ENCODE measurements around the gene ANAPC15.
"Not testable (repeated sequence)": the region's sequence is repeated elsewhere in the genome, so short reads cannot be mapped to it uniquely, and the experiment has no call there.

ANAPC15 gene

GRCh38 chr11:72138821-72139390, 26.4 kb upstream of the ANAPC15 start:
- DNase-seq (ENCODE audit: extremely low spot score): no peak
- CTCF ChIA-PET: interaction anchor here (0.8 to 1.9 kb wide), 3 partner anchors 10 to 162 kb away, joined by 3 to 4 read pairs (median 4); no protein-coding TSS in a partner anchor
- POLR2A ChIA-PET: no interaction called here
- TF ChIP-seq CTCF (IDR thresholded peaks at IDR 0.05; ENCODE audit: control extremely low read depth, extremely low read depth, low read depth, missing control alignments): no peak

GRCh38 chr11:72136684-72137262, 24.3 kb upstream of the ANAPC15 start:
- ChIA-PET CTCF (interaction anchor here (1.0 to 1.3 kb wide), 3 partner anchors 38 to 294 kb away, joined by 3 to 4 read pairs (median 3); no protein-coding TSS in a partner anchor), POLR2A (no interaction called here)
- DNase-seq (ENCODE audit: extremely low spot score): no peak
- TF ChIP-seq CTCF (IDR thresholded peaks at IDR 0.05; ENCODE audit: control extremely low read depth, extremely low read depth, low read depth, missing control alignments): no peak

- ChIA-PET POLR2A (no interaction called here), CTCF (interaction anchor here (1.1 to 1.3 kb wide), 3 partner anchors 45 to 295 kb away, joined by 3 to 4 read pairs (median 3); no protein-coding TSS in a partner anchor)
- TF ChIP-seq CTCF (IDR thresholded peaks at IDR 0.05; ENCODE audit: control extremely low read depth, extremely low read depth, low read depth, missing control alignments): no peak
- no peak for DNase-seq (ENCODE audit: extremely low spot score)
Measured at GRCh38 chr11:72135891-72136683, 23.6 kb upstream of the ANAPC15 start.

- CTCF ChIA-PET: interaction anchor here (0.9 to 1.3 kb wide), 3 partner anchors 8 to 296 kb away, joined by 3 to 4 read pairs (median 4); no protein-coding TSS in a partner anchor
- DNase-seq (ENCODE audit: extremely low spot score); POLR2A ChIA-PET: not testable (repeated sequence)
Measured at GRCh38 chr11:72135473-72135872, 23.0 kb upstream of the ANAPC15 start, which contains the start of gene FOLR3. TSS of gene FOLR3 (plus strand) at chr11:72135725. CDS start at chr11:72135953, 228 bp downstream.

GRCh38 chr11:72132646-72133045, 20.2 kb upstream of the ANAPC15 start:
- no peak for DNase-seq (ENCODE audit: extremely low spot score)
- no peak for TF ChIP-seq CTCF (IDR thresholded peaks at IDR 0.05; ENCODE audit: control extremely low read depth, extremely low read depth, low read depth, missing control alignments)
- POLR2A ChIA-PET: no interaction called here
- CTCF ChIA-PET: interaction anchor here (3.2 kb wide), 1 partner anchor 12 kb away, joined by 10 read pairs; no protein-coding TSS in a partner anchor

- POLR2A ChIA-PET: no interaction called here
- CTCF ChIA-PET: interaction anchor here (1.1 to 2.3 kb wide), 4 partner anchors 9 to 104 kb away, joined by 3 to 11 read pairs (median 4); no protein-coding TSS in a partner anchor
- DNase-seq (ENCODE audit: extremely low spot score): no peak
- TF ChIP-seq CTCF (IDR thresholded peaks at IDR 0.05; ENCODE audit: control extremely low read depth, extremely low read depth, low read depth, missing control alignments): no peak
Measured at GRCh38 chr11:72129381-72129780, 16.9 kb upstream of the ANAPC15 start.

Data from GM10248 (cell line).